GM19240 (cell line): Measurements from ENCODE around the gene ZBED4.

Experiments
- DNase-seq: peaks from one replicate; pipeline ENCODE4 v3.0.0; 2011; ENCODE audit warnings: low spot score; ENCODE audit not compliant: insufficient read length

Gene ZBED4

GRCh38 chr22:49936018-49936972 lies 82.7 kb downstream of the ZBED4 start:
- DNase-seq: peak; percentile 74

DNA sequence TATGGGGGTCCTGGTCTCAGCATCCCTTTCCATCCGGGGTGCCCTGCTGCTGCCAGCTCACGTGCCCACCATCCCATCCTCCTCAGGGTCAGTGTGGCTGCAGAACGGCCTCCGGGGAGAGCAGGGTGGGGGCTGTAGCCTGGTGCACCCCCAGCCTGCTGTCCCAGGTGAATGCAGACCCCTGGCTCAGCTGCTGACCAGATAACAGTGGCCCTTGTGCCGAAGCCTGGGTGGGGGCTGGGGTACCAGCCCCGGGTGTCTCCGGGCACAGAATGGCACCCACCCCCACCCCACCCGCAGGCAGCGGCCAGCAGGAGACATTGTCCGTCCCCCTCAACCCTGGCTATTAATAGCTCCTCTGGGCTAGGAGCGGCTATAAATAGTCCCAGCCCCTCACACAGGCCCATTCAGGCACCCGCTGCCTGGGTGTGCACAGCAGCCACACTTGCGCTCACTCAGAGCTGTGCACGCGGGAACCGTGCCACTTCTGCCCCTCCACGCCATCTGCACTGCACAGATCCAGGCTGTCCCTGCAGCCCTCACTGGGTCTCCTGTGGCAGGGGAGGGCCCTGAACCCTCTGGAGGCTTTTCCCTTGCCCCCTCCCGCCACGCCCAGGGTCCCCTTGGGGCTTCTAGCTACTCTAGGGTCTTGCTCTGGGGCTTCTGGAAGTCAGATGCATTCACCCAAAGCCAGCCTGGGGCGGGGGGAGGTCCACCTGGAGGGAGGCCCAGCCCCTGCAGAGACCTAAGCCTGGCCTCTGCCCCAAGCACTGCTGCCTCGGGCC lies 83.5 kb downstream of the ZBED4 start:
- DNase-seq: no peak

DNA sequence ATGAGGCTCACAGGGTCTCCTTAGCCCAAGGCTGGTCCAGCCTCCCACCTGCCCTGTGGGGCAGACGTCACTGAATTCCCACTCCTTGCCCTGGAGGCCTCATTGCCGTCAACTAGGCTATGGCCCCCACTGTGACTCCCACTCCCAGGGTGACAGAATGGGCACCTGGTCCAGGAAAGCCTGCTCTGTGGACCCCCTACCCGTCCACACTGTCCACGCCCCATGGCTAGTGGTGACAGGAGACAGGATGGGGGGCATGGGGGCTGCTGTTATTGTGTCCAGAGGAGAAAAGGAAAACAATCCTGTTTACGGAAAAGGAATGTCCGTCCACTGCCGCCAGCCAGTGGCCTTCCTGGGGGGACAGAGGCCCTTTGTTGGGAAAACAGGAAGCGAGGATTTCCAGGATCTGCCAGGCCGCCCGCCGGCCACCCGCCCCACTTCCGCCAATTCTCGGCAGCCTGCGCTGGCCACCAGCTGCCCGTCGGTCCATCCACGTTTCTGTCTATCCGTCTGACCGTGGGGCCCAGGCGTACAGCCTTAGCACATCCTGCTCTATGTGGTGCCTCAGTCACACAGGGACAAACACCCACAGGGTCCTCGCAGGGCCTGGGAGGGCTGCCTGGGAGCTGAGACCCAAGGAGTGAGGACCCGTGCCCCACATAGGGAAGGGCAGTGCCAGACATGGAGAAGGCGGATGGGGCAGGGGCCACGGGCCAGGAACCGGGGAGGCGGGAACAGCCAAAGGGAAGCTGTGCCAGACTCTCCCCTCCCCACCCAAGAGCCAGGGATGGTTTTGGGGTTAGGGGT lies 84.3 kb downstream of the ZBED4 start:
- DNase-seq: no peak

DNA sequence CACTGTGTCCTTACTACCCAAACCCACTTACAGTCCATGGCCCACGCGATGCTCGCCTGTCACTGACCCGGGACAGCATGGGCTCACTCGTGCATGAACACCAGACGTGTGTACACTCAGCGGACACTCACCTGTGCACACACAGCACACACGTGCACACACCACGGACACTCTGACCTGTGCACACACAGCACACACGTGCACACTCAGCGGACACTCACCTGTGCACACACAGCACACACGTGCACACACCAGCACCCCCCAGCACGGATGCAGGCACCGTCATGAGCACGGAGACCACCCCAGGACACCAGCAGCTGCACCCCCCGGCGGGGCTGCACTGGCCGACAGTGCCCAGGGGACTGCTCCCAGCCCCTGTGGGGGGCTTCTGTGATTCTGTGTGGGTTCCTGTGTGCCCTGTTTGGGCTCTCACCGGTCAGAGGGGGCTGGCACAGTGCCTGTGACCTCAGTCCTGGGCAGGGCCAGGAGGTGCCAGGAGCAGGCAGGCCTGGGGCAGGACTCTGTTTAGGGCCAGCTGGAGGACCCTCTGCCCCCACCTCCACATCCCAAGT lies 85.0 kb downstream of the ZBED4 start:
- DNase-seq: no peak
